Measurements from ENCODE around the gene PCDH12. TPM values are rescaled to one million over a fixed set of nuclear protein-coding genes. Genes with fewer than 3 reads are reported as not detected.
"Not testable (repeated sequence)": the region's sequence is repeated elsewhere in the genome, so short reads cannot be mapped to it uniquely, and the experiment has no call there.

PCDH12 gene
- total and polyA plus RNA-seq, 4 experiments from 2014 or later: 0.13 to 0.31 TPM; not detected in 2

DNA sequence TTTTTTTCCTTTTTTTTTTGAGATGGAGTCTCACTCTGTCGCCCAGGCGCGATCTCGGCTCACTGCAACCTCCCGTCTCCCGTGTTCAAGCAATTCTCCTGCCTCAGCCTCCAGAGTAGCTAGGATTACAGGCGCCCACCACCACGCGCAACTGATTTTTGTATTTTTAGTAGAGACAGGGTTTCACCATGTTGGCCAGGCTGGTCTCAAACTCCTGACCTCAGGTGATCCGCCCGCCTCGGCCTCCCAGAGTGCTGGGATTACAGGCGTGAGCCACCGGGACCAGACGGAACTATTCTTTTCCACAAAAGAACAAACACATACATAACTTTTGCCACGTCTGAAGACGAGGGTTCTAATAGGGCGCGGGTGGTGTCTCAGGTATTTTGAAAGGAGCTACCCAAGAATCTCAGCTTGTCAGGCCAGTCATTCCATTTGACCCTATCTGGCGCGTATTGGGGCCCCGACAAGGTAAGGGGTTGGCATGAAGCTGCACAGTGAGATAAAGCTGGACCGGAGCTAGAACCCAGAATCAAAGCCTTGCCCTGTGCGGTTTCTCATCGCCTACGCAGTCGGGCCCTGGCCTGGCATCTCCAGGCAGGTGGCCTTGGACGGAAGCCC, 35.1 kb downstream of the PCDH12 start:
- CTCF ChIA-PET (ENCODE audit: partially characterized antibody): interaction anchor here (0.9 to 5.4 kb wide), 16 partner anchors 8 to 331 kb away, joined by 3 to 35 read pairs (median 4); partner anchors contain the start of genes PCDH1 and RNF14
- Histone ChIP-seq H3K4me3 (ENCODE audit: low read length in 2 of 2) (peak overlapping the region; percentile 76 to 93), H3K4me1 (ENCODE audit: insufficient read depth, low read length) (peaks cover 26% of the 10 kb centered on the region), H3K27ac (ENCODE audit: low read depth, low read length) (peak overlapping the region; percentile 99), H3K36me3 (ENCODE audit: insufficient read depth, low read length) (peaks cover 25% of the 10 kb centered on the region)
- not testable (repeated sequence) for H3K9me3 ChIP-seq (ENCODE audit: control insufficient read depth in 1 of 2, low read length in 2 of 2); H3K9me3 Mint-ChIP-seq; H3K27me3 Mint-ChIP-seq; H3K27me3 ChIP-seq (ENCODE audit: insufficient read depth, low read length)
- H3K36me3 Mint-ChIP-seq: peaks cover 25 to 32% of the 10 kb centered on the region in 2 donors
- H3K4me1 Mint-ChIP-seq: peaks cover 13 to 43% (median 31%) of the 10 kb centered on the region in 4 donors
- POLR2A ChIA-PET (ENCODE audit: partially characterized antibody): interaction anchor here (0.9 to 3.8 kb wide), 21 partner anchors 8 to 286 kb away, joined by 3 to 36 read pairs (median 6); partner anchors contain the start of genes ARAP3, FCHSD1, HDAC3 and PCDH1
- DNase-seq: peak in 1 of 5 donors; percentile 45
- peak overlapping the region; percentile 87 to 97 (median 92) for H3K4me3 Mint-ChIP-seq
- H3K27ac Mint-ChIP-seq: peak overlapping the region; percentile 95 to 98 (median 97)
- intact Hi-C loops (cut with micrococcal nuclease): loop anchor here (1.0 to 2.0 kb wide), 4 partner anchors 37 to 230 kb away; partner anchors contain the start of genes PCDH1 and RNF14

- peaks cover 21% of the 10 kb centered on the region for H3K4me1 ChIP-seq (ENCODE audit: insufficient read depth, low read length)
- CTCF ChIA-PET (ENCODE audit: partially characterized antibody): interaction anchor here (2.4 to 5.4 kb wide), 2 partner anchors 40 to 229 kb away, joined by 7 to 35 read pairs; no protein-coding TSS in a partner anchor
- H3K27me3 ChIP-seq (ENCODE audit: insufficient read depth, low read length): no peaks in the 10 kb centered on the region
- POLR2A ChIA-PET (ENCODE audit: partially characterized antibody): interaction anchor here (0.8 to 3.7 kb wide), 2 partner anchors 38 to 40 kb away, joined by 3 to 36 read pairs; partner anchors contain the start of gene PCDH12
- H3K4me3 ChIP-seq (ENCODE audit: low read length in 2 of 2): no peak overlapping the region
- H3K36me3 ChIP-seq (ENCODE audit: insufficient read depth, low read length): peaks cover 4% of the 10 kb centered on the region
- peaks cover 8 to 13% of the 10 kb centered on the region in 2 donors for H3K36me3 Mint-ChIP-seq
- DNase-seq: no peak
- H3K27ac ChIP-seq (ENCODE audit: low read depth, low read length): no peak overlapping the region
- peaks cover 4 to 5% of the 10 kb centered on the region in 2 donors for H3K27me3 Mint-ChIP-seq
- H3K4me1 Mint-ChIP-seq: peaks cover 9 to 26% (median 18%) of the 10 kb centered on the region in 4 donors
- intact Hi-C loops (cut with micrococcal nuclease): no loop called here
- H3K27ac Mint-ChIP-seq: peak overlapping the region in 2 of 7 donors; percentile 18 to 42
- no peaks in the 10 kb centered on the region for H3K9me3 ChIP-seq (ENCODE audit: control insufficient read depth in 1 of 2, low read length in 2 of 2)
- peak overlapping the region in 1 of 8 donors; percentile 29 for H3K4me3 Mint-ChIP-seq
- no peaks in the 10 kb centered on the region for H3K9me3 Mint-ChIP-seq
Measured at GRCh38 chr5:141920771-141921170, 37.2 kb downstream of the PCDH12 start.

- no peak overlapping the region for H3K27ac ChIP-seq (ENCODE audit: low read depth, low read length)
- POLR2A ChIA-PET (ENCODE audit: partially characterized antibody): no interaction called here
- no peaks in the 10 kb centered on the region for H3K9me3 ChIP-seq (ENCODE audit: control insufficient read depth in 1 of 2, low read length in 2 of 2)
- H3K36me3 ChIP-seq (ENCODE audit: insufficient read depth, low read length): no peaks in the 10 kb centered on the region
- H3K27me3 Mint-ChIP-seq: peaks cover 11 to 14% of the 10 kb centered on the region in 2 donors
- no peaks in the 10 kb centered on the region for H3K9me3 Mint-ChIP-seq
- no peaks in the 10 kb centered on the region for H3K27me3 ChIP-seq (ENCODE audit: insufficient read depth, low read length)
- H3K36me3 Mint-ChIP-seq: peaks cover 3 to 8% of the 10 kb centered on the region in 2 donors
- DNase-seq: no peak
- peak overlapping the region in 1 of 7 donors; percentile 55 for H3K27ac Mint-ChIP-seq
- peaks cover 4 to 24% (median 12%) of the 10 kb centered on the region in 4 donors for H3K4me1 Mint-ChIP-seq
- intact Hi-C loops (cut with micrococcal nuclease): no loop called here
- H3K4me3 Mint-ChIP-seq: no peak overlapping the region
- no peak overlapping the region for H3K4me3 ChIP-seq (ENCODE audit: low read length in 2 of 2)
- H3K4me1 ChIP-seq (ENCODE audit: insufficient read depth, low read length): peaks cover 20% of the 10 kb centered on the region
- CTCF ChIA-PET (ENCODE audit: partially characterized antibody): interaction anchor here (2.4 to 5.4 kb wide), 3 partner anchors 41 to 228 kb away, joined by 7 to 35 read pairs (median 10); no protein-coding TSS in a partner anchor
Measured at GRCh38 chr5:141919218-141920119, 38.5 kb downstream of the PCDH12 start.

DNA sequence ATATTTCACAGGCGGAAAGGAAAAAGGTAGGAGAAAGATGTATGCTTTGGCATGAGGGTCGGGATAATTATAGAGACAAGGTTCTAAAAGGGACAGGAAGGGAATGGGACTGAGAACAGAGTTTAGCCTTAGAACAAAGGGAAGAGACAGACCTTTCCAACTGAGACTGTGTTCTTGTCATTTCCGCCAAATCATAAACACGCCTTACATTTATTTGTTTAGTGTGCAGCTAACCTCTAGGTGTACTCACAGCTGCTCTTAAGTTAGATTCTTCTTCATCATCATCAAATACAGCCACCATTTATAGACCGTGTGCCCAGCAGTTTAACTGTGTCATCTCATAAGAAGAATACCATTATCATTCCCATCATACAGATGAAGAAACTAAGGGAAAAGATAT, 40.2 kb downstream of the PCDH12 start:
- peaks cover 0 to 16% (median 8%) of the 10 kb centered on the region in 4 donors for H3K4me1 Mint-ChIP-seq
- H3K9me3 ChIP-seq (ENCODE audit: control insufficient read depth in 1 of 2, low read length in 2 of 2): no peaks in the 10 kb centered on the region
- peaks cover 21 to 25% of the 10 kb centered on the region in 2 donors for H3K27me3 Mint-ChIP-seq
- peaks cover 17% of the 10 kb centered on the region for H3K4me1 ChIP-seq (ENCODE audit: insufficient read depth, low read length)
- no peak overlapping the region for H3K4me3 Mint-ChIP-seq
- no peak overlapping the region for H3K27ac Mint-ChIP-seq
- no peak overlapping the region for H3K4me3 ChIP-seq (ENCODE audit: low read length in 2 of 2)
- DNase-seq: no peak
- H3K27me3 ChIP-seq (ENCODE audit: insufficient read depth, low read length): peaks cover 10% of the 10 kb centered on the region
- ChIA-PET CTCF (ENCODE audit: partially characterized antibody) (interaction anchor here (1.0 to 3.1 kb wide), 3 partner anchors 38 to 216 kb away, joined by 3 to 10 read pairs (median 3); no protein-coding TSS in a partner anchor), POLR2A (ENCODE audit: partially characterized antibody) (no interaction called here)
- H3K36me3 Mint-ChIP-seq: no peaks in the 10 kb centered on the region
- intact Hi-C loops (cut with micrococcal nuclease): no loop called here
- no peaks in the 10 kb centered on the region for H3K36me3 ChIP-seq (ENCODE audit: insufficient read depth, low read length)
- H3K27ac ChIP-seq (ENCODE audit: low read depth, low read length): no peak overlapping the region
- H3K9me3 Mint-ChIP-seq: no peaks in the 10 kb centered on the region

- Histone ChIP-seq H3K27ac (ENCODE audit: low read depth, low read length) (no peak overlapping the region), H3K27me3 (ENCODE audit: insufficient read depth, low read length) (peaks cover 16% of the 10 kb centered on the region), H3K4me1 (ENCODE audit: insufficient read depth, low read length) (peaks cover 12% of the 10 kb centered on the region), H3K9me3 (ENCODE audit: control insufficient read depth in 1 of 2, low read length in 2 of 2) (no peaks in the 10 kb centered on the region), H3K36me3 (ENCODE audit: insufficient read depth, low read length) (no peaks in the 10 kb centered on the region), H3K4me3 (ENCODE audit: low read length in 2 of 2) (no peak overlapping the region)
- H3K4me1 Mint-ChIP-seq: peaks cover 0 to 16% (median 7%) of the 10 kb centered on the region in 4 donors
- H3K27ac Mint-ChIP-seq: no peak overlapping the region
- intact Hi-C loops (cut with micrococcal nuclease): no loop called here
- no peaks in the 10 kb centered on the region for H3K36me3 Mint-ChIP-seq
- DNase-seq: no peak
- H3K27me3 Mint-ChIP-seq: peaks cover 22 to 25% of the 10 kb centered on the region in 2 donors
- no peak overlapping the region for H3K4me3 Mint-ChIP-seq
- H3K9me3 Mint-ChIP-seq: no peaks in the 10 kb centered on the region
- CTCF ChIA-PET (ENCODE audit: partially characterized antibody): interaction anchor here (1.2 to 3.1 kb wide), 2 partner anchors 38 to 44 kb away, joined by 3 to 10 read pairs; no protein-coding TSS in a partner anchor
- POLR2A ChIA-PET (ENCODE audit: partially characterized antibody): interaction anchor here (1.3 kb wide), 1 partner anchor 37 kb away, joined by 5 read pairs; no protein-coding TSS in a partner anchor
Measured at GRCh38 chr5:141916522-141916921, 41.5 kb downstream of the PCDH12 start.

DNA sequence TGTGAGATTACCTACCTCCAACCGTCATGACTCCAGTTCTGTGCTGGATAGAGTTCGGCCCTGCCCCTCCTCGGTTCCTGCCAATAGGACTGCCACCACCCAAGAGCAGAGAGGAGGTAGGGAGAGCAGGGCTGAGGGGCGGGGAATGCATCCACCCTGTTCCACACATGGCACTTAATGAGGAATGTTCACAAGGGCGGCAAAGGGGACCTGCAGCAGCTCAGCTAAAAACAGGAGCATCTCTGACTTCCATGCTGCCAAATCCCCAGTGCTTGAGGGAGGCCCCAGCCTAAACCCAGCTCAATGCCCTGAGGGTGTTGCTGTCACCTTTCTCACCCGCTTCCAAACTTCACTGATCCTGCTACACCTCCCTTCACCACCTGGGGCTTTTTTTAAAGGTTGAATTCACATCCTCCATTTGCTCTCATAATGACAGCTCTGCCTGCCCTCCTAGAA, 42.1 kb downstream of the PCDH12 start:
- peaks cover 16% of the 10 kb centered on the region for H3K27me3 ChIP-seq (ENCODE audit: insufficient read depth, low read length)
- H3K27ac ChIP-seq (ENCODE audit: low read depth, low read length): no peak overlapping the region
- ChIA-PET POLR2A (ENCODE audit: partially characterized antibody) (interaction anchor here (1.3 to 2.4 kb wide), 2 partner anchors 8 to 37 kb away, joined by 5 to 11 read pairs; partner anchors contain the start of gene DELE1), CTCF (ENCODE audit: partially characterized antibody) (interaction anchor here (0.7 to 3.1 kb wide), 7 partner anchors 26 to 224 kb away, joined by 3 to 12 read pairs (median 8); no protein-coding TSS in a partner anchor)
- no peak for DNase-seq
- Mint-ChIP-seq H3K27ac (no peak overlapping the region), H3K27me3 (peaks cover 22 to 25% of the 10 kb centered on the region in 2 donors), H3K4me1 (peaks cover 0 to 16% (median 7%) of the 10 kb centered on the region in 4 donors), H3K4me3 (no peak overlapping the region), H3K36me3 (no peaks in the 10 kb centered on the region), H3K9me3 (no peaks in the 10 kb centered on the region)
- no peaks in the 10 kb centered on the region for H3K9me3 ChIP-seq (ENCODE audit: control insufficient read depth in 1 of 2, low read length in 2 of 2)
- peaks cover 12% of the 10 kb centered on the region for H3K4me1 ChIP-seq (ENCODE audit: insufficient read depth, low read length)
- H3K4me3 ChIP-seq (ENCODE audit: low read length in 2 of 2): no peak overlapping the region
- H3K36me3 ChIP-seq (ENCODE audit: insufficient read depth, low read length): no peaks in the 10 kb centered on the region
- intact Hi-C loops (cut with micrococcal nuclease): no loop called here

Measured in CD4-positive, alpha-beta memory T cell (primary cell).